Fibroblast of the aortic adventitia (primary cell): Measurements from ENCODE around the gene CENPX. TPM values are rescaled to one million over a fixed set of nuclear protein-coding genes. Genes with fewer than 3 reads are reported as not detected.

Experiments
- DNase-seq: peaks from one replicate; pipeline ENCODE4 v3.0.0-alpha.2; 2010; ENCODE audit warnings: low read depth
- H3K4me3 ChIP-seq: 2 replicates; pipeline ENCODE4 v1.5.1; 2011; ENCODE audit warnings: low read depth, mild to moderate bottlenecking, control low read depth, low read length, moderate library complexity
- CTCF ChIP-seq: IDR thresholded peaks from 2 replicates; pipeline ENCODE4 v1.5.1; 2011; ENCODE audit warnings: mild to moderate bottlenecking, low read length, control low read depth, inconsistent platforms; ENCODE audit not compliant: insufficient read depth
- total RNA-seq: library from RNA; depleted of rRNA; stranded (reverse); fragments of >200 nt; gene quantifications from 2 replicates; pipeline ENCODE4 v1.2.3, GENCODE V29; 2012; ENCODE audit warnings: low replicate concordance

CENPX gene
- total RNA-seq, 1 donor, result 41.8 TPM

- H3K4me3 ChIP-seq, result peak overlapping the region; percentile 86
- DNase-seq, result no peak
- TF ChIP-seq CTCF, result no peak
These were observed 773 bp downstream of the CENPX start for GRCh38 chr17:82021900-82022309.

- H3K4me3 ChIP-seq, result peak overlapping the region; percentile 86
- peak; percentile 82 for TF ChIP-seq CTCF
- peak; percentile 80 for DNase-seq
These were observed 1.4 kb downstream of the CENPX start for GRCh38 chr17:82021107-82021899.

GRCh38 chr17:82020572-82021106 is 2.0 kb downstream of the CENPX start:
- H3K4me3 ChIP-seq, result no peak overlapping the region
- TF ChIP-seq CTCF, result no peak
- no peak for DNase-seq

GRCh38 chr17:82019690-82020571 is 2.7 kb downstream of the CENPX start:
- DNase-seq, result peak; percentile 30
- TF ChIP-seq CTCF, result peak; percentile 75
- H3K4me3 ChIP-seq, result no peak overlapping the region

GRCh38 chr17:82018989-82019689 is 3.5 kb downstream of the CENPX start:
- no peak overlapping the region for H3K4me3 ChIP-seq
- no peak for DNase-seq
- TF ChIP-seq CTCF, result no peak

GRCh38 chr17:82018152-82018988 is 4.3 kb downstream of the CENPX start:
- no peak for DNase-seq
- TF ChIP-seq CTCF, result no peak
- no peak overlapping the region for H3K4me3 ChIP-seq
